ENCODE results near the gene APLF.

APLF gene

DNA sequence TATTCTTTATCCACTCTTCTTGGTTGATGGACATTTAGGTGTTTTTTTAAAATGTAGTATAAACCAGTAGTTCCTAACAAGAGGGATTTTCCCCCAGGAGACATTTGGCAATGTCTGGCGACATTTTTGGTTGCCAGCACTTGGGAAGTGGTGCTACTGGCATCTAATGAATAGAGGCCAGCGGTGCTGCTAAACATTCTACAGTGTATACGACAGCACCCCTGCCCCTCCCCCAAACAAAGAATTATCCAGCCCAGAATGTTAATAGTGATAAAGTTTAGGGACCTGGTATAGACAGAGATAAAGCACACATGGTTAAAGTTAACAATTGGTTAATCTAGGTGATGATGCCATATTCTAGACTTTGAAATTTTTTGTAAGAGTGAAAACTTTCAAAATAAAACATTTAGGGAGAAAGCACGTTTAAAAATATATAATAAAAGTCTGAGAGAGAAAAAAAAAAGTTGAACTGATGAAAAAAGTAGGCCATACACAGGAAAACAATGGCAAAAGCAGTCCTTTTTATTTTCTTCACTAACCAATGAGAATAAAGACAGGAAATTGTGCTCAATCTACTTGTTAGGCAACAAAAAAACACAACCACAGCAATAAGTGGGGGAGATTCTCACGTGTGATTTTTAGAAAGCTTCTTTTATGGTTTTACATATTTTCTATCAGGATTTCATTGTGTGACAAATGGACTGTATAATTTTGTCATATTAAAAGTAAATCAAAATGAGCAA, 15.1 kb upstream of the APLF start:
- TF ChIP-seq, protein P1, sequence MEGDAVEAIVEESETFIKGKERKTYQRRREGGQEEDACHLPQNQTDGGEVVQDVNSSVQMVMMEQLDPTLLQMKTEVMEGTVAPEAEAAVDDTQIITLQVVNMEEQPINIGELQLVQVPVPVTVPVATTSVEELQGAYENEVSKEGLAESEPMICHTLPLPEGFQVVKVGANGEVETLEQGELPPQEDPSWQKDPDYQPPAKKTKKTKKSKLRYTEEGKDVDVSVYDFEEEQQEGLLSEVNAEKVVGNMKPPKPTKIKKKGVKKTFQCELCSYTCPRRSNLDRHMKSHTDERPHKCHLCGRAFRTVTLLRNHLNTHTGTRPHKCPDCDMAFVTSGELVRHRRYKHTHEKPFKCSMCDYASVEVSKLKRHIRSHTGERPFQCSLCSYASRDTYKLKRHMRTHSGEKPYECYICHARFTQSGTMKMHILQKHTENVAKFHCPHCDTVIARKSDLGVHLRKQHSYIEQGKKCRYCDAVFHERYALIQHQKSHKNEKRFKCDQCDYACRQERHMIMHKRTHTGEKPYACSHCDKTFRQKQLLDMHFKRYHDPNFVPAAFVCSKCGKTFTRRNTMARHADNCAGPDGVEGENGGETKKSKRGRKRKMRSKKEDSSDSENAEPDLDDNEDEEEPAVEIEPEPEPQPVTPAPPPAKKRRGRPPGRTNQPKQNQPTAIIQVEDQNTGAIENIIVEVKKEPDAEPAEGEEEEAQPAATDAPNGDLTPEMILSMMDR (IDR thresholded peaks at IDR 0.05; ENCODE audit: control extremely low read depth, extremely low read depth, low read depth, missing control alignments), result no peak
- ChIA-PET CTCF (interaction anchor here (1.2 to 2.5 kb wide), 3 partner anchors 11 to 30 kb away, joined by 3 to 33 read pairs (median 18); no protein-coding TSS in a partner anchor), POLR2A (no interaction called here)
- DNase-seq (ENCODE audit: extremely low spot score), result no peak

DNA sequence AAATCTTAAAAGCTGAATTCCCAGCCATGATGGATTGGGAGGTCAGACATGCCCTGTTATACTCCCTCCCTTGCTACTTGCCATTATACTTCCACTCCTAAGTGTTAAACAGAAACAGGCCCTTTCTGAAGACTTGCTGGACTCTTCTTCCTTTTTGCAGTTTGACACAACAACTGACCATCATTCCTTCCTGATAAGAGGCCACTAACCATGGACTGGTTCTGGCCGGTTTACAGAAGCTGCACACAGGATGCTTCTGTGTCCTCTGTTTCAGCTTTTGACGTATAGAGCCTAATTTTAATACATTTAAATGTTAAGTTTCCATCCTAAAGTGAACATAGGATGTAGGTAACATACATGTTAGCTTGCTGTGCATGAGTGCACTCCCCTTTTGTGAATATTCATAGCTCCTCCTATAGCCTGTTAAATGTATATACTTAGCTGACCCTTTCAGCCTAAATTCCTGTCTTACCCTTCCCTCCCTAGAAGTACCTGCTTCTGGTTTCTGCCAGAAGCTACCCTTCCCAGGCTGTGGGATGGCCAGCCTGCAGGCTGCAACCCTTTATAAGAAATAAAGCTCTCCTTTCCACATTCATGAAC, 13.5 kb upstream of the APLF start:
- TF ChIP-seq, protein P1 (IDR thresholded peaks at IDR 0.05; ENCODE audit: control extremely low read depth, extremely low read depth, low read depth, missing control alignments), result no peak
- CTCF ChIA-PET, result interaction anchor here (0.8 to 2.5 kb wide), 7 partner anchors 10 to 170 kb away, joined by 3 to 33 read pairs (median 4); partner anchors contain the start of genes APLF and FBXO48
- POLR2A ChIA-PET, result no interaction called here
- no peak for DNase-seq (ENCODE audit: extremely low spot score)

DNA sequence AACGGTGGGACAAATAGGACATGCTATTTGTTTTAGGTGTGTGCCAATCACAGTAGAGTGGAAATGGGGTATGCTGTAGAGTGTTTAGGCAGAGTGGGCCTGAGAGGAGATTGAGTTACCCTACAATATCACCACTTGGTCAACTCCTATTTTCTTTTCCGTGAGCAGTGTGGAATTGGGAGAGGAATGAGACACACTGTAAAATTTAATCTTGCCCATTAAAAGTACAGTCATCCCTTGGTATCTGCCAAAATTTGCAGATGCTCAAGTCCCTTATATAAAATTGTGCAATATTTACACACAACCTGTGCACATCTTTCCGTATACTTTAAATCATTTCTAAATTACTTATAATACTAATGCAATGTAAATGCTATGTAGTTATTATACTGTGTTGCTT, 12.7 kb upstream of the APLF start:
- DNase-seq (ENCODE audit: extremely low spot score), result no peak
- TF ChIP-seq, protein P1 (IDR thresholded peaks at IDR 0.05; ENCODE audit: control extremely low read depth, extremely low read depth, low read depth, missing control alignments), result no peak
- POLR2A ChIA-PET, result no interaction called here
- CTCF ChIA-PET, result interaction anchor here (1.1 to 2.5 kb wide), 2 partner anchors 9 to 12 kb away, joined by 4 to 33 read pairs; partner anchors contain the start of genes APLF and FBXO48

DNA sequence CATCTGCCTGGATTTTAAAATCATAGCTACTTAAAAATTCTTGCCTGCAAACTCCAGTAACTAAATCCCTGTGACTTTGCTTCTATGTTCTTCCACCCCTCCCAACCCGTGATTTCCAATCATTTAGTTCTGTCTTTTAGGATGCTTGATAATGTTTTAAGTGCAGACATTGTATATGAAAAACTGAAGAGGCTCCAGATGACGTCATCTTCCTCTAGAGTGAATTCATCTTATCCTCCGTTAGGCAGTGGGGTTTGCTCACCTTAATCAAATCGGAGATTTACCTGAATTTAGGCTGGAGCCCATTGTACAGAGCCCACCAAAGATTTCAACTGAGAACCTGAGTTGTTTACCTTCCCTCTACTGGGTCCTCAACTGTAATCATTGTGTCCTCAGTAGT, 11.2 kb upstream of the APLF start:
- ChIA-PET POLR2A (no interaction called here), CTCF (interaction anchor here (0.7 to 1.4 kb wide), 6 partner anchors 8 to 469 kb away, joined by 3 to 6 read pairs (median 4); no protein-coding TSS in a partner anchor)
- no peak for DNase-seq (ENCODE audit: extremely low spot score)
- TF ChIP-seq, protein P1 (IDR thresholded peaks at IDR 0.05; ENCODE audit: control extremely low read depth, extremely low read depth, low read depth, missing control alignments), result no peak

DNA sequence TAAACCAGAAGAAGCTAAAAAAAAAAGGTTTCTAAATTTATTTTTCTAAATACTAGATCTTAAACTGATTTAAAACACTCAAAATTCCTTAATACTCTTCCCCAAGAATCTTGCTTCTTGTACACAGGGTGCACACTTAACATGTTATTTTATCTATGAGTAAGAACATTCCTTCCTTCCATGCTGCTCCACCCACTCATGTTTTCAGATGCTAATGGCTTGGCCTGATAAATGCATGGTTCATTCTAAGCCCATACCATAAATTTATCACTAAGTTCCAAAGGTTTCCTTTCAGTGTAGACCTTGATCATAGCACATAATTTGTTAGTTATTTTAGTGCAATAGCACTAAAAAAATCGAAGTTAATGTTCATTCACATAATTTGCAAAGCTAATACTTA, 8.4 kb upstream of the APLF start:
- DNase-seq (ENCODE audit: extremely low spot score), result no peak
- ChIA-PET POLR2A (no interaction called here), CTCF (interaction anchor here (0.7 kb wide), 1 partner anchor 98 kb away, joined by 3 read pairs; no protein-coding TSS in a partner anchor)
- TF ChIP-seq, protein P1 (IDR thresholded peaks at IDR 0.05; ENCODE audit: control extremely low read depth, extremely low read depth, low read depth, missing control alignments), result no peak

DNA sequence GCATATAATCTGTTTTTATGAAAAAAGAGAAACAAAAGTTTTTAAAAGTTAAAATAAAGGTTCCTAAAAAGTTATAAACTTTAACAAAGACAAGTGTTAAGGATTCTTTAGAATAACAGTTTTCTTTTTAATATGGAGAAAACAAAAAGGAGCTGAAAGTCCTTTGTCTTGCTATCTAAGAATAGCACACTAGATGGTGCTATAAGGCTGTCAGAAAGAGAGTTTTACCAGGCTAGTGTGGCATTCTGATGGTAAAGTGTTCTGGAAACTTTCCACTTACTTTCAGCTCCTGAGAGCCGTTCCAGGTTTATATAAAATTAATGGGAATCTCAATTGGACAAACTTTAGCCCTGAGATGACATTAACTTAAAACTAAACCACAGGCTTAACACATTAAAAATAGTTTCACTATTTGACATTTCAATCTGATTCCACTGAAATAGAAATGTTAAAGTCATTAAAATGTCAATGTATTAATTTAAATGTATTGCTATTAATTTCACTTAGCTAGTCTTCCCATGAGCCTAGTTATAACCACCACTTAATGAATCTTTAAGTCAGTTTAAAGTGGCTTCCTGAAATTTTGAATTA, 4.0 kb upstream of the APLF start:
- DNase-seq (ENCODE audit: extremely low spot score), result peak; percentile 55
- TF ChIP-seq, protein P1 (IDR thresholded peaks at IDR 0.05; ENCODE audit: control extremely low read depth, extremely low read depth, low read depth, missing control alignments), result peak; percentile 73
- CTCF ChIA-PET, result interaction anchor here (0.7 to 6.1 kb wide), 76 partner anchors 8 to 1102 kb away, joined by 3 to 88 read pairs (median 4); partner anchors contain the start of gene ARHGAP25
- POLR2A ChIA-PET, result no interaction called here
